COLO668 (cell line): Measurements from ENCODE around the gene PCDHB5.
"Not testable (repeated sequence)": the region's sequence is repeated elsewhere in the genome, so short reads cannot be mapped to it uniquely, and the experiment has no call there.

Source experiments
- DNase-seq: peaks from one replicate; lab custom pipeline; 2025; ENCODE audit not compliant: unreplicated experiment; lab: John Stamatoyannopoulos, UW

PCDHB5 gene

DNA sequence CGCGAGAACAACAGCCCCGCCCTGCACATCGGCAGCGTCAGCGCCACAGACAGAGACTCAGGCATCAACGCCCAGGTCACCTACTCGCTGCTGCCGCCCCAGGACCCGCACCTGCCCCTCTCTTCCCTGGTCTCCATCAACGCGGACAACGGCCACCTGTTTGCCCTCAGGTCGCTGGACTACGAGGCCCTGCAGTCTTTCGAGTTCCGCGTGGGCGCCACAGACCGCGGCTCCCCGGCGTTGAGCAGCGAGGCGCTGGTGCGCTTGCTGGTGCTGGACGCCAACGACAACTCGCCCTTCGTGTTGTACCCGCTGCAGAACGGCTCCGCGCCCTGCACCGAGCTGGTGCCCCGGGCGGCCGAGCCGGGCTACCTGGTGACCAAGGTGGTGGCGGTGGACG lies 16.6 kb downstream of the PCDHB5 start:
- DNase-seq = not testable (repeated sequence)

DNA sequence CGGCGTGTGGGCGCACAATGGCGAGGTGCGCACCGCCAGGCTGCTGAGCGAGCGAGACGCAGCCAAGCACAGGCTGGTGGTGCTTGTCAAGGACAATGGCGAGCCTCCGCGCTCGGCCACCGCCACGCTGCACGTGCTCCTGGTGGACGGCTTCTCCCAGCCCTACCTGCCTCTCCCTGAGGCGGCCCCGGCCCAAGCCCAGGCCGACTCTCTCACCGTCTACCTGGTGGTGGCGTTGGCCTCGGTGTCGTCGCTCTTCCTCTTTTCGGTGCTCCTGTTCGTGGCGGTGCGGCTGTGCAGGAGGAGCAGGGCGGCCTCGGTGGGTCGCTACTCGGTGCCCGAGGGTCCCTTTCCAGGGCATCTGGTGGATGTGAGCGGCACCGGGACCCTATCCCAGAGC lies 17.1 kb downstream of the PCDHB5 start:
- DNase-seq = not testable (repeated sequence)

DNA sequence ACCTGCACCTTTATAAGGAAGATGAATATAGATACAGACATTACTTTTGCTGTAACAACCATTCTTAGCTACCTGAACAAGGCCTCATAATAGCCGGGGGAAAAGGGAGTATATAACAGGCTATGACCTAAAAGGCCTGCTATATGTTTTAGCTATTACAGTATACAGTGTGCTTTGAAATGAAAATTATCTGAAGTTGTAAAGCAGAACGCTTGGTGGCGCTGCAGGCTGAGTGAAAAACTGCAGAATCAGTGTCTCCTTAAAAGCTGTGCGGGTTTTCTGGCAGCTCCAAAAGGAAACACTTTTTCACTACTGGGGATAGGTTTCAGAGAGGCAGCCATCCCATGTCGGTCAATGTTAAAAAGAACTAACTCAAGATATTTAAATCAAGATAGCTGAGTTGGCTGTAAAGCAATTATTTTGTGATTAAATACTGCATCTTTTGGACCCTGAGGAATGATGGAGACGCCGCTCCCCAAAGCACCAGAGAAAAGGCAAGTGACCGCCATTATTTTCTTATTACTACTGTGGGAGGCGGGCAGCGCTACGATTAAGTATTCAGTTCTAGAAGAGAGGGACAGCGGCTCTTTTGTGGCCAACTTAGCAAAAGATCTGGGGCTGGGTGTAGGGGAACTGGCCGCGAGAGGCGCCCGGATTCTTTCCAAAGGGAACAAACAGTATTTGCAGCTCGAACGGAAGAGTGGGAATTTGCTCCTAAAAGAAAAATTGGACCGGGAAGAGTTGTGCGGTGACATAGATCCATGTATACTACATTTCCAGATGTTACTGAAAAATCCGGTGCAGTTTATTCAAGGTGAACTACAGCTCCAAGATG lies 20.8 kb downstream of the PCDHB5 start:
- DNase-seq = peak; percentile 7

DNA sequence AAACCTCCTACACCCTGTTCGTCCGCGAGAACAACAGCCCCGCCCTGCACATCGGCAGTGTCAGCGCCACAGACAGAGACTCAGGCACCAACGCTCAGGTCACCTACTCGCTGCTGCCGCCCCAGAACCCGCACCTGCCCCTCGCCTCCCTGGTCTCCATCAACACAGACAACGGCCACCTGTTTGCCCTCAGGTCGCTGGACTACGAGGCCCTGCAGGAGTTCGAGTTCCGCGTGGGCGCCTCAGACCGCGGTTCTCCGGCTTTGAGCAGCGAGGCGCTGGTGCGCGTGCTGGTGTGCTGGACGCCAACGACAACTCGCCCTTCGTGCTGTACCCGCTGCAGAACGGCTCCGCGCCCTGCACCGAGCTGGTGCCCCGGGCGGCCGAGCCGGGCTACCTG lies 22.4 kb downstream of the PCDHB5 start:
- DNase-seq = not testable (repeated sequence)

DNA sequence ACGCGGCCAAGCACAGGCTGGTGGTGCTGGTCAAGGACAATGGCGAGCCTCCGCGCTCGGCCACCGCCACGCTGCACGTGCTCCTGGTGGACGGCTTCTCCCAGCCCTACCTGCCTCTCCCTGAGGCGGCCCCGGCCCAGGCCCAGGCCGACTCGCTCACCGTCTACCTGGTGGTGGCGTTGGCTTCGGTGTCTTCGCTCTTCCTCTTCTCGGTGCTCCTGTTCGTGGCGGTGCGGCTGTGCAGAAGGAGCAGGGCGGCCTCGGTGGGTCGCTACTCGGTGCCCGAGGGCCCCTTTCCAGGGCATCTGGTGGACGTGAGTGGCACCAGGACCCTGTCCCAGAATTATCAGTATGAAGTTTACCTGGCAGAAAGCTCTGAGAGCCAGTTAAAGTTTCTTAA lies 22.9 kb downstream of the PCDHB5 start:
- not testable (repeated sequence) for DNase-seq

DNA sequence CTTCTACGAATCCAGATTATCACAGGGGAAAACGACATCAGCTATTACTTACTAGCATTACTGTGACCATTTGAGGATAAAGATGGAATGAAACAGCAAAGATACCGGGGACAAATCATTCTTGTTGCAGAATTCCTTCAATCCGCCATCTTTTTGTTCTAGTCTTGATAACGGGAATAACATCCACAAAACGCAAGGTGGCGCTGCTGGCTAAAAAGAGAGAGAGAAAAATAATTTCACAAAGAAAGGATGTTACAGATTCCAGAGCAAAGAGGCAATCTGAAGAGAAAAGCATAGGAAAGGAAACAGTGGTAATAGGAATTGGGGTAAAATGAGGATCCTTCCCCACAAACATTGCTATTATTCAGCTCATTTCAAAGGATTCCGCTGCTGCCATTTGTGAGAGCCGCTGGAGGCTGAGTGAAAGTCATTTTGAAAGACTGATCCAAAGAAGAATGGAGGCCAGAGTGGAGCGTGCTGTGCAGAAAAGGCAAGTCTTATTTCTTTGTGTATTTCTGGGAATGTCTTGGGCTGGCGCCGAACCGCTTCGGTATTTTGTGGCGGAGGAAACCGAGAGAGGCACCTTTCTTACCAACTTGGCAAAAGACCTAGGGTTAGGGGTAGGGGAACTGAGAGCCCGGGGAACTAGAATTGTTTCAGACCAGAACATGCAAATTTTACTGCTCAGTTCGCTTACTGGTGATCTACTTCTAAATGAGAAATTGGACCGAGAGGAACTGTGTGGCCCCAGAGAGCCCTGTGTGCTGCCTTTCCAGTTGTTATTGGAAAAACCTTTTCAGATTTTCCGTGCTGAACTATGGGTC lies 37.6 kb downstream of the PCDHB5 start, which contains the start of gene PCDHB7:
TSS of gene PCDHB7 (plus strand) at position 264 of the 824 bp plus-strand sequence. CDS start at position 456, 192 bp downstream.
- peak; percentile 18 for DNase-seq

DNA sequence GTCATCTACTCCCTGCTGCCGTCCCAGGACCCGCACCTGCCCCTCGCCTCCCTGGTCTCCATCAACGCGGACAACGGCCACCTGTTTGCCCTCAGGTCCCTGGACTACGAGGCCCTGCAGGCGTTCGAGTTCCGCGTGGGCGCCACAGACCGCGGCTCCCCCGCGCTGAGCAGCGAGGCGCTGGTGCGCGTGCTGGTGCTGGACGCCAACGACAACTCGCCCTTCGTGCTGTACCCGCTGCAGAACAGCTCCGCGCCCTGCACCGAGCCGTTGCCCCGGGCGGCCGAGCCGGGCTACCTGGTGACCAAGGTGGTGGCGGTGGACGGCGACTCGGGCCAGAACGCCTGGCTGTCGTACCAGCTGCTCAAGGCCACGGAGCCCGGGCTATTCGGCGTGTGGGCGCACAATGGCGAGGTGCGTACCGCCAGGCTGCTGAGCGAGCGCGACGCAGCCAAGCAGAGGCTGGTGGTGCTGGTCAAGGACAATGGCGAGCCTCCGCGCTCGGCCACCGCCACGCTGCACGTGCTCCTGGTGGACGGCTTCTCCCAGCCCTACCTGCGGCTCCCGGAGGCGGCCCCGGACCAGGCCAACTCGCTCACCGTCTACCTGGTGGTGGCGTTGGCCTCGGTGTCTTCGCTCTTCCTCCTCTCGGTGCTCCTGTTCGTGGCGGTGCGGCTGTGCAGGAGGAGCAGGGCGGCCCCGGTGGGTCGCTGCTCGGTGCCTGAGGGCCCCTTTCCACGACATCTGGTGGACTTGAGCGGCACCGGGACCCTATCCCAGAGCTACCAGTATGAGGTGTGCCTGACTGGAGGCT lies 39.5 kb downstream of the PCDHB5 start:
- DNase-seq = not testable (repeated sequence)

DNA sequence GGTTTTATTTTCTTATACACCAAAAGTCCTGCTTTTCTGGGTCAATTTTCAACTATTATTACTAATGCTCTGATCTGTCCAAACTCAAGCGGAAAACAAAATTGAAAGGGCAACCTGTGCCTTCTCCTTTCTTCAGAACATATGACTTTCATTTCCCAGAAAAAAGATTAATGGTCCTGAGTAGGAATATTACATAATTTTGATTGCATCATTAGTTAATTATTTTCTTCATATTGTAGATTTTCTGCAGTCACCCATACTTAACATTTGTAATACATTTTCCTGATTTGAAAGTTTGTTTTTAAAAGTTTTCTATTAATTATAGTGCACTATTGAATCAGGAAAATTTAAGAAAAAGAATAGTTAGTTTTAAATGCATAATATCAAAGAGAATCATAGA lies 40.9 kb downstream of the PCDHB5 start:
- no peak for DNase-seq

DNA sequence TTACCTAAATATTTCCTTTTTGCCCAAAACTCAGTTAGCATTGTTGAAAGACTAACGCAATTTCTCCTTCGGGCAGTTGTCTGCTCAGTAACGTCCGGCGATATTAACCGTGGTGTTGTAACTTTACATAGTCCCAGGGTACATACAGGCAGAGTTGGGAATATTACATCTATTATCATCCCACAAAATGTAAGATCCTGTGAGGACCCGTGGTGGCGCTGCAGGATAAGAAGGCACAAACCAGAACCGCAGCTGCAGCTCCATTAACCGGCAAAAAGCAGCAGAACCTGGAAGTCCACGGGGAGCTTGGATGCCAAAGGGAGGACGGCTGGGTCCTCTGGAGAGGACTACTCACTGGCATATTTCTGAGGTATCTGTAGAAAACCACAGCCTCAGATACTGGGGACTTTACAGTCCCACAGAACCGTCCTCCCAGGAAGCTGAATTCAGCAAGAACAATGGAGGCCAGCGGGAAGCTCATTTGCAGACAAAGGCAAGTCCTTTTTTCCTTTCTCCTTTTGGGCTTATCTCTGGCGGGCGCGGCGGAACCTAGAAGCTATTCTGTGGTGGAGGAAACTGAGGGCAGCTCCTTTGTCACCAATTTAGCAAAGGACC lies 42.7 kb downstream of the PCDHB5 start, which contains the start of gene PCDHB8:
TSS of gene PCDHB8 (plus strand) at position 214 of the 615 bp plus-strand sequence. CDS start at position 459, 245 bp downstream.
- DNase-seq = not testable (repeated sequence)

DNA sequence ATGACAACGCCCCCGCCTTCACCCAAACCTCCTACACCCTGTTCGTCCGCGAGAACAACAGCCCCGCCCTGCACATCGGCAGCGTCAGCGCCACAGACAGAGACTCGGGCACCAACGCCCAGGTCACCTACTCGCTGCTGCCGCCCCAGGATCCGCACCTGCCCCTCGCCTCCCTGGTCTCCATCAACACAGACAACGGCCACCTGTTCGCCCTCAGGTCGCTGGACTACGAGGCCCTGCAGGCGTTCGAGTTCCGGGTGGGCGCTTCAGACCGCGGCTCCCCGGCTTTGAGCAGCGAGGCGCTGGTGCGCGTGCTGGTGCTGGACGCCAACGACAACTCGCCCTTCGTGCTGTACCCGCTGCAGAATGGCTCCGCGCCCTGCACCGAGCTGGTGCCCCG lies 44.4 kb downstream of the PCDHB5 start:
- DNase-seq = not testable (repeated sequence)

DNA sequence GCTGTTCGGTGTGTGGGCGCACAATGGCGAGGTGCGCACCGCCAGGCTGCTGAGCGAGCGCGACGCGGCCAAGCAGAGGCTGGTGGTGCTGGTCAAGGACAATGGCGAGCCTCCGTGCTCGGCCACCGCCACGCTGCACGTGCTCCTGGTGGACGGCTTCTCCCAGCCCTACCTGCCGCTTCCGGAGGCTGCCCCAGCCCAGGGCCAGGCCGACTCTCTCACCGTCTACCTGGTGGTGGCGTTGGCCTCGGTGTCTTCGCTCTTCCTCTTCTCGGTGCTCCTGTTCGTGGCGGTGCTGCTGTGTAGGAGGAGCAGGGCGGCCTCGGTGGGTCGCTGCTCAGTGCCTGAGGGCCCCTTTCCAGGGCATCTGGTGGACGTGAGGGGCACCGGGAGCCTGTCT lies 44.9 kb downstream of the PCDHB5 start:
- DNase-seq = not testable (repeated sequence)

DNA sequence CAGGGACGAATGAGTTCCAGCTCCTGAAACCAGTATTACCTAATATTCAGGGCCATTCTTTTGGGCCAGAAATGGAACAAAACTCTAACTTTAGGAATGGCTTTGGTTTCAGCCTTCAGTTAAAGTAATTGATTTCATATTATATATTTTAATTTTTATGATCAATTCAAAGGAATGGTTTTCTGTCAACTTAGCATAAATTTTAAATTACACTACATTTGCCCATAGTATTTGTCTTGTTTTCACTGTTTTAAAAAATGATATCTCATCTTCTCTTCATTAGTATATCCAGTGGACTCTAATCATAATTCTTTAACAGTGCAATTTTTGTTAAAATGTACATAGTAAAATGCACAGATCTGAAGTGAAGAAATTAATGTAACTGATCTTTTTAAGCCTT lies 45.3 kb downstream of the PCDHB5 start:
- no peak for DNase-seq

DNA sequence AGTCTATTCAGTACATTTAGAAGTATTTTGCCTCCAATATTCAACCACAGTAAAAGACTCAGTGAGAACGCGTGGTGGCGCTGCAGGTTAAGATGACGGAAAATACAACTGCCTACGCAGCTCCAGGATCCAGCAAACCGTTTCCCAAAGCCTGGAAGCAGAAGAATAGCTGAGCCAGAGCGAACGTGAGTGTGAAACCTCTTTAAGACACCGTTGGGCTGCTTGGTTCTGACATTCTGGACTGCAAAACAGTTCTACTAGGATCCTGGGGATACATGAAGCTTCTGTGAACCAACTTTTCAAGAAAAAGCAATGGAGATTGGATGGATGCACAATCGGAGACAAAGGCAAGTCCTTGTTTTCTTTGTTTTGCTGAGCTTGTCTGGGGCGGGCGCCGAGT lies 47.2 kb downstream of the PCDHB5 start, which contains the start of gene PCDHB16:
TSS of gene PCDHB16 (plus strand) at position 140 of the 400 bp plus-strand sequence. CDS start at position 313, 173 bp downstream.
- DNase-seq = no peak

DNA sequence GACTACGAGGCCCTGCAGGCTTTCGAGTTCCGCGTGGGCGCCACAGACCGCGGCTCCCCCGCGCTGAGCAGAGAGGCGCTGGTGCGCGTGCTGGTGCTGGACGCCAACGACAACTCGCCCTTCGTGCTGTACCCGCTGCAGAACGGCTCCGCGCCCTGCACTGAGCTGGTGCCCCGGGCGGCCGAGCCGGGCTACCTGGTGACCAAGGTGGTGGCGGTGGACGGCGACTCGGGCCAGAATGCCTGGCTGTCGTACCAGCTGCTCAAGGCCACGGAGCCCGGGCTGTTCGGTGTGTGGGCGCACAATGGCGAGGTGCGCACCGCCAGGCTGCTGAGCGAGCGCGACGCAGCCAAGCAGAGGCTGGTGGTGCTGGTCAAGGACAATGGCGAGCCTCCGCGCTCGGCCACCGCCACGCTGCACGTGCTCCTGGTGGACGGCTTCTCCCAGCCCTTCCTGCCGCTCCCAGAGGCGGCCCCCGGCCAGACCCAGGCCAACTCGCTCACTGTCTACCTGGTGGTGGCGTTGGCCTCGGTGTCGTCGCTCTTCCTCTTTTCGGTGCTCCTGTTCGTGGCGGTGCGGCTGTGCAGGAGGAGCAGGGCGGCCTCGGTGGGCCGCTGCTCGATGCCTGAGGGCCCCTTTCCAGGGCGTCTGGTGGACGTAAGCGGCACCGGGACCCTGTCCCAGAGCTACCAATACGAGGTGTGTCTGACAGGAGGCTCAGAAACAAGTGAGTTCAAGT lies 49.3 kb downstream of the PCDHB5 start:
- not testable (repeated sequence) for DNase-seq

DNA sequence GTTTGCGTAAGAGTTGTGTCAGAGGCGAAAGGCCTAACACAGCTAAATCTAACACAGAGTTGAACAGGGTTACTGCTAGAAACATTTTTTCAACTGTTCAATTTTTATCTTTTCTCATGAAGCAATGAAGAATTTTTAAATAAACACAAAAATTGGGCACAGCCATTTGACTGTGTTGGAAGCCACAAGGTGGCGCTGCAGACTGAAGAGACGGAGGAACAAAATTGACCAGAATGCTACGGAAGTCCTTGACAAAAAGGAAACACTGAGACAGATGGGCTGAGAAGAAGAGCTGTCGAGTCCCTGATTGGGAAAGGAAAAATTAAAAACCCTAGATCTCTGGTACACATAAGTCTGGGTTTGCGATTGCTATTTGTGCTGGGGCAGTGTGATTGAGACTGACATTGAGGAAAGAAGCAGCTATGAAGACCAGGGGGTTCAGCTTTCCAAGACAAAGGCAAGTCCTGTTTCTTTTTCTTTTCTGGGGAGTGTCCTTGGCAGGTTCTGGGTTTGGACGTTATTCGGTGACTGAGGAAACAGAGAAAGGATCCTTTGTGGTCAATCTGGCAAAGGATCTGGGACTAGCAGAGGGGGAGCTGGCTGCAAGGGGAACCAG lies 52.0 kb downstream of the PCDHB5 start, which contains the start of gene PCDHB9:
TSS of gene PCDHB9 (plus strand) at position 265 of the 616 bp plus-strand sequence. CDS start at position 423, 158 bp downstream.
- peak; percentile 38 for DNase-seq
